GM12891 (cell line): Measurements from ENCODE around the gene PDXDC1.
"Not testable (repeated sequence)": the region's sequence is repeated elsewhere in the genome, so short reads cannot be mapped to it uniquely, and the experiment has no call there.

Source experiments
- POLR2A ChIP-seq: IDR thresholded peaks from 2 replicates; pipeline ENCODE4 v1.6.1; 2011; ENCODE audit warnings: low read depth, low read length, control low read depth
- POU2F2 ChIP-seq: IDR thresholded peaks from 2 replicates; pipeline ENCODE4 v1.6.1; 2011; ENCODE audit warnings: low read depth, mild to moderate bottlenecking, control low read depth, low read length, moderate library complexity
- TAF1 ChIP-seq: IDR thresholded peaks from 2 replicates; pipeline ENCODE4 v1.6.1; 2011; ENCODE audit warnings: low read depth, low read length, control low read depth

DNA sequence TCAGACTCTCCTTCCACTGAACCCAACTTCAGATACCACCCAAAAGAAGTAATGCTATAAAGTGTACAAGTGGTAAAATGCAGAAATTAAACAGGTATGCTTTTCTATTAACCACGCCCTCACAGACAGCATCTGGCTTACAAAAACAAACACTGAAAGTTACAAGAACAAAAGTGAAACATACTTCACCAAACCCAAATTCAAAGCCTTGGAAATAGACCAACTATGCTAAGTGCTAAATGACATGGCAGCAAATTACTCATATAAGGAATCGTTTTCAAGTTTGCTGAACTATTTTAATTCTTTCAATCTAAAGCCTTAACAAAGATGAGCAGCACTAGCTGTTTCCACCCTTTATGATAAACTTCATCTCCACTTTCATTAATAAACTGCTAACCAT lies 101.3 kb downstream of the PDXDC1 start:
- not testable (repeated sequence) for TF ChIP-seq TAF1, POLR2A, POU2F2
